Urothelium cell line (cell line): ENCODE data around the gene ADCY7.

Experiments used
- DNase-seq: peaks from one replicate; pipeline ENCODE4 v3.0.0; 2011; ENCODE audit warnings: low spot score, mixed read lengths
- FAIRE-seq: peaks from 2 replicates; lab custom pipeline; 2011; peaks lifted over from hg19 to GRCh38; lab: Jason Lieb, UNC

Gene ADCY7

DNA sequence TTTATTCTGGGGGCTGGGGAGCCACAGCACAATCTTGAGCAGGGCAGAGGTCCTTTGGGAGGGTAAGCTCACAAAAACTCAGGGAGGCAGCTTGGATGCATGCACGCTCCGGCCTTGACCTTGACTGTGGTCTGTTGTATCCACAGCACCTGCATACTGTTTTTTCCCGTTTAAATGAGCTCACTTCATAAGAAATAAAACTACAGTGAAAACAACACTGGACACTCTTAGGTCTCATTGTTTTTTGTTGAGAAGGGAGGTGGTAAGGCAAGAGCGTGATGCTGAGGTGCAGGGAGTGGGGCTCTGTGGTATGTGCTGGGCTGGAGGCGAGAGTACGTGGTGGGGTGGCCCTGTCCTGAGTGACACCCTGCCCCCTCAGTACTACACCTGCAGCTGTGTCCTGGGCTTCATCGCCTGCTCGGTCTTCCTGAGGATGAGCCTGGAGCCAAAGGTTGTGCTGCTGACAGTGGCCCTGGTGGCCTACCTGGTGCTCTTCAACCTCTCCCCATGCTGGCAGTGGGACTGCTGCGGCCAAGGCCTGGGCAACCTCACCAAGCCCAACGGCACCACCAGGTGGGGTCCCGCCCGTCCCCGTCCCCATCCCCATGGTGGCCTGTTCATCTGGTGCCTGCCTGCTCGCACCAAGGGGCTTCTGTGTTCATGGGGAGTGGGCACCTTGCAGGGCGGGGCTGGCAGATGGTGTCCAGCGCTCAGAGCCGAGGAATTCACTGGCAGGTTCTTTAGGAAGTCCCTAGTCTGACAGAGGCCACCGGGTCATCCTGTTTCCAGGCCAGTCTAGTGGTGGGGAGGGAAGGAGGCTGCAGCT is 44.2 kb downstream of the ADCY7 start:
- FAIRE-seq (no peak), DNase-seq (no peak)

- DNase-seq = no peak
- no peak for FAIRE-seq
Measured at GRCh38 chr16:50311134-50311528, 44.8 kb downstream of the ADCY7 start.

DNA sequence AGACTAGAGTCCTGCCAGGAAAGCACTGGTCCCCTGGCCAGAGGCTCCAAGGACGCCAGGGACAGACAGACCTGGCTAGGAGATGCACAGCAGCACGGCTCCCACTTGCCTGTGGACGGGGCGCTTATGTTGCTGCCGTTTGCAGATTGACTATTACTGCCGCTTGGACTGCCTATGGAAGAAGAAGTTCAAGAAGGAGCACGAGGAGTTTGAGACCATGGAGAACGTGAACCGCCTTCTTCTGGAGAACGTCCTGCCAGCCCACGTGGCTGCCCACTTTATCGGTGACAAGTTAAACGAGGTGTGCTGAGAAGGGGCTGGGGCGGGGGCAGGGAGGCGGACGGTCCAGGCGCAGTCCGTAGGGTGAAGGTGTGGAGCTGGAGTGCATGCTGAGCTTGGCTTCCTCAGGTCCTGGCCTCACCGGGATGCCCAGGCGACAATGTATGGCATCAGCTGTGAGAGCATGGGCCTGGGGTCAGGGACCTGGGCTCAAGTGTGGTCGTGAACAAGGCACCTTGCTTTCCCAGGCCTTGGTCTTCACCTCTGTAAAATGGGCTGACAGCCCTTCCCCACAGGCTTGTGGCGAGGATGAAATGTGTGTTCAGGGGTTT is 45.6 kb downstream of the ADCY7 start:
- DNase-seq (no peak), FAIRE-seq (no peak)

DNA sequence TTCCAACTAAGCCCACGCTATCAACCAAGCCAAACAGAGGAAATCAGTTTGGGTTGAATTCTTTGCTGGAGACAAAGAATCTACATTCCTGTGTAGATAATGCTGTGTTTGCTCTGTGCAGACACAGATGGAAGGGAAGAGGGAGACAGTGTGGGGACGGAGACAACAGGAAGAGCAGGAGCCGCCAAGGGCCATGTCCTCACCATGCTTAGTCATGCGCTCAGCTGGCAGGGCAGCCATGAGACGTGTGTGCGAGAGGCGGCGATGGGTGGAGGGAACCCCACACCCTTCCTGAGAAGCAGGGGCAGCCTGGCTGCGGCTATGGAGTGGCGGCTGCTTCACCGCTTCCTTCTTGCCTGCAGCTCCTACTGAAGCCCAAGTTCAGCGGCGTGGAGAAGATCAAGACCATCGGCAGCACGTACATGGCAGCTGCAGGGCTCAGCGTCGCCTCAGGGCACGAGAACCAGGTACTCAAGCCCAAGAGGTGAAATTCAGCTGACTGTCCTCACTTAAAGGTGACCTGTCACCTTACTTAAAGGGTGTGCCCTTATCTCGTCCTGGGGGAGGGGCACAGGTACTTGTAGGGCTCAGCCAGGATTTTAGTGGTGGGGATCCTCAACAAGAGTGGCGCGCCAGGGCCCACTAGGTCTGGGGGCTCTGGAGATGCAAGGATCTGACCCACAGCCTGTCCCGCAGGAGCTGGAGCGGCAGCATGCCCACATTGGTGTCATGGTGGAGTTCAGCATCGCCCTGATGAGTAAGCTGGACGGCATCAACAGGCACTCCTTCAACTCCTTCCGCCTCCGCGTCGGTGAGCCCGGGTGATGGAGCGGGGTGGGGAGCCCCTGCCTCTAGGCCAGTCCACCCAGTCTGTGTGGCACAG is 47.5 kb downstream of the ADCY7 start:
- FAIRE-seq (no peak), DNase-seq (no peak)

DNA sequence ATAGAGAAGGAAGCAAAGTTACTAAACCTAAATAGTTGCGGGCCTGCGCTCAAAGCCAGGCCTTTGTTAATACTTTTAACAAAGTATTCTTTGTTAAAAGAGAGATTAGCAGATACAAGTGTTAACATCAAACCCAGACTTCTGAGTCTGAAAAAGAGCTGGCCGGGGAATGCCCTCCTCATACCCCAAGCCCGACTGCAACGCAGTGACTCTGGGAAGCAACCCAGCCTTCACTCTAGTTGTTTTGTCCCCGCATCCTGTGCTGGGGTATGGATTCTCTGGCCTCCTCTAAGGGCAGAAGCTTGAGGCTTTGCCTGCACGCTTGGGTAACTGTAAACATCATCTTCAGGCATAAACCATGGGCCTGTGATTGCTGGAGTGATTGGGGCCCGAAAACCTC is 48.3 kb downstream of the ADCY7 start:
- DNase-seq = no peak
- no peak for FAIRE-seq

DNA sequence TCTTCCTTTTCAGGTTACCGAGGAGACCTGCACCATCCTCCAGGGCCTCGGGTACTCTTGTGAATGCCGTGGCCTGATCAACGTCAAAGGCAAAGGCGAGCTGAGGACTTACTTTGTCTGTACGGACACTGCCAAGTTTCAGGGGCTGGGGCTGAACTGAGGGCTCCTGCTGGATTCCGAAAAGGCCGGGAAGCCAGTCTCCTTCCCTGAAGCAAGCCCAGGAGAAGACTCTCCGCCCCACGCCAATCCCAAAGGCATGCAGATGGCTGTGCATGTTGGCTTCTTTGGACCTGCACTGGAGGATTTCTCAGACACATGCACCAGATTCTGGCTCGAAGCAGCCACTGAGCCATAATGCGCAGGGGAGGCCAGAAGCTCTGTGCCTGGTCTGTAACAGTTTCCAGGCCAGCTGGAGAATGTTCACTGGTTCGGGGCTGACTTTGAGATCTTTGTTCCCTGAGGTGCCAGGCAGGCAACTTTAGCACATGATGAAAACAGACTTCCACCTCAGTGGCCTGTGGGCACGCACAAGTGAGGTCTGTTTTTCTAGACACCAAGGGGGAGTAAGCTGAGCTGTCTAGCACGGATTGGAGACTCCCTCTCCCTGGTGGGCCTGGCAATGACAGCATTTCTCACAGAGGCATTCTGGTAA is 49.1 kb downstream of the ADCY7 start:
- no peak for DNase-seq
- FAIRE-seq = no peak

DNA sequence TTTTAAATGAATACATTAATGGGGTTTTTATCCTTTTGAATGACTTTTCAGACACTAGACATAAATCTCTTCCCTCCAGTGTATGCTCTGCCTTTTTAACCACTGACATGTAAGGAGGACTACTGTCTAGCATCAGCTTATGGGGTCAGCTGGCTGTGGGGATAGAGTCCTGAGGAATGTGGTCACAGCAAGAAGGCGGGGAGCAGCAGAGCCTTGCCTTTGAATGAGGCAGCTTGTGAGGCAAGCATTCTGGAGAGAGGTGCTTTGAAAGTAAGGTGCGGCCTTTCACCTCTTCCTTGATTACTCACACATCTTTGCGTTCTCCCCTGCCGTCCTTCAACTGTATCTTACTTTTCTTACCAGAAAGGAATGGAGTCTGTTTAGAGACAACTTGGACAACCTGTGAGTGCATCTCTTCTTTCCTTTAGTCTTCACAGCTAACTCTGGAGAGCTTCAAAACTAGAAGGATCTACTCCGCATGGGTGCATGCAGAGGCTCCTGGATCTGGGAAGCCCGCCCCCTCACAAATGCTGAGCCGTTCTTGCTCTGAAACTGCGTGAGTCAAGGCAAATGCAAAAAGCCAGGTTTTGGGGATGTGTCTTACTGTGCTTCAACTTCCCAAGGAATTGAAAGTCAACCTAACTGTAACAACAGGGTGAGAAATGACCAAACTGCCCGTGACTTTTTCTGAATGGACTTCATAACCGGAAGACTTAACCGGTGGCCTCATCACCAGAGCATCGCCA is 49.9 kb downstream of the ADCY7 start:
- no peak for DNase-seq

DNA sequence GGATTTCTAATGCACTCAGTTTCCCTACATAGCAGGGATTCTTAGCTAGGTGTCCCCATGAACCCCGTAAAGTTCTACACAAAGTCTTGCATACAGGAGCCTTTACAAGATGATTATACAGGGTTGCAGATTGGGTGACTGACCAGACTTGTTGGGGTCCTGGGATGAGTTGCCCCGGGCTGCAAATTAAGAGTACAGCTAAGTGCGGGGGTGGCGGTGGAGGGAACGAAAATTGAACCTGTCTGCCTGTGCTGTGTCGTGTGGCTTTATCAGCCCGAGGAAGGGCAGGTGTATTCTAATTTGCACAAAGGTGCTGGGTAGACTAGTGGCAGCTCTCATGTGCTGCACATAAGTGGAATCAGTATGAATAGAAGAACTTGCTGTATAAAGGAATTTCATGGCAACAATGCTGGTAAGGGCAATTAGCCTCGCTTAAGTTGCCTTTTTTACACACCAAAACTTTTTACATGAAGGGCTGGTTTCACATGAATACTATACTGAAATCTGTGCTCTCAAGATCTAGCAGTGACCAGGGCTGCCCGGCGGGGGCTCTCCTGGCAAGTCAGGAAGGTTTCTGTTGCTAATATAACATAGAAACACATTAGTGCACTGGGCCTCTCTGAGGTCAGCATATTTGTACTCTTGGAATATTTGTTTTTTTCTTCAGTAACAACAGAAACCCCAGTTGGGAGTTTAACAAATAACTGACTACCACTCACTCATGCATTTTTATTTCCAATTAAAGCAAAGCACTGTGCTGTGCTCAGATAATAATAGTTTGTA is 50.7 kb downstream of the ADCY7 start:
- DNase-seq (no peak), FAIRE-seq (no peak)

More for the DNA sequence above, 49.9 kb downstream of the ADCY7 start:
- FAIRE-seq = no peak

DNA sequence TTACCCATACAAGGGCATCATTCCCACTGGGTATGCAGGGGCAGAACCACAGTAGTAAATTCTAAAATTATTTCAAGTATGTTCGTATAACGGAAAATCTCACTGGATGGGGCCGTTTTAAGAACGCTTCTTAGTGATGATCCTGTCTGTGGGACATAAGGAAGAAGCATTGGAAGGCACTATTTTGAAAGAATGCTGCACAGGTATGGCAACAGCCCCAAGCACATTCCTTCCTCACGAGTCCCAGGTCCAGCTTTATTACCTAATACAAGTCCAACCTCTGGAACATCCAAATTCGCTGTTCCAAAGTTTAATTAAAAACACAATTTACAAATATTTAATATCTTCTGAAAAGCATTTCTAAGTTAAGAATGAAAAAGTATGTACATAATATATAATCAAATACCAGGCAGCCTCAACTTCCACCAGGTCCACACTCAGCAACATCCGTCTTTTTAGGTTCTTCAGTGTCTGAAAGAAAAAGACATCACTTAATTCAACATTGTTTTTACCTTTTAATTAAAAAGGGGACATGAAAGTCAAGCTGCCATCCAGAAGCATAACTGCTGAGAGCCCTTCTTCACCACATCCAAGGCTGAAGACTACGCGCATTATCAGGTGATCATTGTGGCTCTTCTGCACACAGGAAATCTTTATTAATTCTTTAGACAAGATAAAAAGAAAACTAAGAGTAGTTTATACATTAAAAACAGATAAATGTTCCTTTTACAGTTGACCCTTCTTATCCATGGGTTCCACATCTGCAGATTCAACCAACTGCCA is 52.6 kb downstream of the ADCY7 start:
- no peak for FAIRE-seq

GRCh38 chr16:50320310-50320709 is 54.0 kb downstream of the ADCY7 start:
- DNase-seq (no peak), FAIRE-seq (no peak)

More for the DNA sequence above, 52.6 kb downstream of the ADCY7 start:
- no peak for DNase-seq

DNA sequence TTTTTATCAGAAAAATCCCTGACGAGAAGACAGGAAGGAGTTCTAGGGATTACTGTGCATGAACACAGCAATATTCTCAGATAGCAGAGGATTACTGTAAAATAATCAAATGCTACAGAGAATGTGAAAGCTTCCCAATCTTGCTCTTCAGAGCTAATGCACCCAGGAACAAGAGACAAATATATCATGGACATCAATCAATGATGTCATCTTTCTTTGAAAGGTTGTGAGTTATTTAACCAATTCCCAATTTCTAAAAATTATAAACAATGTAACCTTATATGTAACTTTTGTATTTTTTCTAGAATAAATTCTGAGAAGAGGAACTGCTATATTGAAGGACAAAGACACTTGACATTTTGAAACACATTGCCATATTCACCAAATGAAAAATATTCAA is 56.0 kb downstream of the ADCY7 start:
- FAIRE-seq (no peak), DNase-seq (no peak)

- no peak for FAIRE-seq
- DNase-seq = no peak
Measured at GRCh38 chr16:50323335-50324011, 57.1 kb downstream of the ADCY7 start.

- FAIRE-seq (no peak), DNase-seq (no peak)
Measured at GRCh38 chr16:50324345-50324744, 58.0 kb downstream of the ADCY7 start.

DNA sequence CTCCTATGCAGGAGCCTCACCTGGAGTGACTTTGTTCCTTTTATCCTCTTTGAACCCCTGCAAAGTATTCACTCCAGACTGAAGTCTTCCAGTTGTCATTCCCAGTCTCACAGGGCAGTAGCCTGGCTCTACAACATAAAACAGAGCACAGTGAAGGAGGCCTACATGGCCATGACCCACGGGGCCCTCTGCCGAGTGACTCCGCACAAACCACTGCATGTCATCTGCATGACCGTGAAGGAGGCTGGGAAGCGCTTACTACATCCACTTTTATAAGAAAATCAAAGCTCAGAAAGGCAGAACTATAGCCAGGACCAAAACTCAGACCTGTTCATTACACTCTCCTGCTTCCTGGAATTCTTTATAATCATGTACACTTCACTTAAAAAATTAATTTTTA is 59.9 kb downstream of the ADCY7 start:
- FAIRE-seq = no peak
- DNase-seq = no peak

GRCh38 chr16:50326835-50327465 is 60.6 kb downstream of the ADCY7 start:
- DNase-seq = no peak
- FAIRE-seq = no peak

- DNase-seq (no peak), FAIRE-seq (no peak)
Measured at GRCh38 chr16:50329446-50330189, 63.3 kb downstream of the ADCY7 start.

GRCh38 chr16:50331570-50331969 is 65.2 kb downstream of the ADCY7 start:
- DNase-seq = no peak
- FAIRE-seq = no peak
